Right lobe of liver (tissue), 4 donors: ENCODE measurements around the gene NDUFAF5.

Experiments used
- CTCF ChIP-seq, 4 donors: fragments of 200-600 bp in 3 of 4; fragments of 450-650 bp in 1 of 4; IDR thresholded peaks; one replicate each; pipeline versions ENCODE4 v1.5.1 to v1.8.0; 2016 to 2022; ENCODE audit warnings: antibody characterized with exemption in 4 of 4, mild to moderate bottlenecking in 2 of 4
- POLR2A ChIP-seq: fragments of 450-650 bp; IDR thresholded peaks from one replicate; pipeline ENCODE4 v1.6.1; 2017; ENCODE audit warnings: antibody characterized with exemption, mild to moderate bottlenecking
- donor health status: DM: no; HTN: no; CAD: no.
- donor health status: DM: no; HTN: no; CAD: no.
- donor health status: DM: no; HTN: yes; CAD: no.

- TF ChIP-seq CTCF (IDR thresholded peaks at IDR 0.05) (no peak), POLR2A (no peak)
These were observed 25.0 kb downstream of the NDUFAF5 start for GRCh38 chr20:13809855-13810254.
